Effector memory CD8-positive, alpha-beta T cell (primary cell): ENCODE data around the gene GLTP.
A peak's percentile ranks its signal among the peaks of the same experiment; 100 is the strongest.

Experiments
- ATAC-seq: fragments of 150-1000 bp; cut with Tn5 transposase; replicated peaks from 2 replicates; pipeline ENCODE4 v1.10.0; 2021; ENCODE audit warnings: mild to moderate bottlenecking, moderate library complexity
- DNase-seq, 3 experiments: peaks; one replicate each; pipeline ENCODE4 v3.0.0; 2021
- H3K27ac Mint-ChIP-seq, 2 donors: one replicate each; pipeline ENCODE4 v1.8.0; 2022; ENCODE audit warnings: mild to moderate bottlenecking in 2 of 2, mixed read lengths in 2 of 2, moderate library complexity in 2 of 2
- H3K27me3 Mint-ChIP-seq, 2 donors: one replicate each; pipeline ENCODE4 v1.8.0; 2022; ENCODE audit warnings: mixed read lengths in 2 of 2
- H3K36me3 Mint-ChIP-seq: one replicate; pipeline ENCODE4 v1.8.0; 2022; ENCODE audit warnings: mild to moderate bottlenecking, moderate library complexity, mixed read lengths; ENCODE audit not compliant: insufficient read depth
- H3K4me1 Mint-ChIP-seq, 2 donors: one replicate each; pipeline ENCODE4 v1.8.0; 2022; ENCODE audit warnings: low read depth in 2 of 2, mixed read lengths in 2 of 2
- H3K4me3 Mint-ChIP-seq, 2 donors: one replicate each; pipeline ENCODE4 v1.8.0; 2022; ENCODE audit warnings: mild to moderate bottlenecking in 2 of 2, mixed read lengths in 2 of 2, moderate library complexity in 2 of 2
- H3K9me3 Mint-ChIP-seq, 2 donors: one replicate each; pipeline ENCODE4 v1.8.0; 2022; ENCODE audit warnings: mixed read lengths in 2 of 2

GLTP gene

GRCh38 chr12:109813810-109814416, 66.4 kb downstream of the GLTP start:
- ATAC-seq, result no peak
- no peaks in the 10 kb centered on the region for H3K4me1 Mint-ChIP-seq
- no peak overlapping the region for H3K4me3 Mint-ChIP-seq
- H3K27me3 Mint-ChIP-seq, result peaks cover 4 to 10% of the 10 kb centered on the region in 2 donors
- no peak overlapping the region for H3K27ac Mint-ChIP-seq
- no peaks in the 10 kb centered on the region for H3K9me3 Mint-ChIP-seq
- H3K36me3 Mint-ChIP-seq, result no peaks in the 10 kb centered on the region
- no peak for DNase-seq

DNA sequence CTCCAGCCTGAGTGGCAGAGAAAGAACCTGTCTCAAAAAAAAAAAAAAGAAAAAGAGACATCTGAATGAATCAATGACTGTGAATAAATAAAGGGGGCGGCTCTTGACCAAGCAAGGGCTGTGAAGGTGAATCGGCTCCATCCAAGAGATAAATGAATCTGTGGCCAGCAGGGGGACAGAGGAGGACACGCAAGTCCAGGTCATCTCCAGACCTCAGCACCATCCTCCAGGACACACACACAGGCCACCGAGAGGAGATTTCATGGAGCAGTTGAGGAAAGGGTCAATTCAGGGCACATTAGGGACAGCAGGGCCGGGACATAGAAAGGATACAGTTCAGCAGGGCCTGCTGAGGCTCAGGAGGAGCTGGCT, 68.7 kb downstream of the GLTP start:
- no peak overlapping the region for H3K4me3 Mint-ChIP-seq
- H3K4me1 Mint-ChIP-seq, result no peaks in the 10 kb centered on the region
- H3K9me3 Mint-ChIP-seq, result no peaks in the 10 kb centered on the region
- ATAC-seq (no peak), DNase-seq (no peak)
- no peaks in the 10 kb centered on the region for H3K27me3 Mint-ChIP-seq
- no peak overlapping the region for H3K27ac Mint-ChIP-seq
- H3K36me3 Mint-ChIP-seq, result no peaks in the 10 kb centered on the region

DNA sequence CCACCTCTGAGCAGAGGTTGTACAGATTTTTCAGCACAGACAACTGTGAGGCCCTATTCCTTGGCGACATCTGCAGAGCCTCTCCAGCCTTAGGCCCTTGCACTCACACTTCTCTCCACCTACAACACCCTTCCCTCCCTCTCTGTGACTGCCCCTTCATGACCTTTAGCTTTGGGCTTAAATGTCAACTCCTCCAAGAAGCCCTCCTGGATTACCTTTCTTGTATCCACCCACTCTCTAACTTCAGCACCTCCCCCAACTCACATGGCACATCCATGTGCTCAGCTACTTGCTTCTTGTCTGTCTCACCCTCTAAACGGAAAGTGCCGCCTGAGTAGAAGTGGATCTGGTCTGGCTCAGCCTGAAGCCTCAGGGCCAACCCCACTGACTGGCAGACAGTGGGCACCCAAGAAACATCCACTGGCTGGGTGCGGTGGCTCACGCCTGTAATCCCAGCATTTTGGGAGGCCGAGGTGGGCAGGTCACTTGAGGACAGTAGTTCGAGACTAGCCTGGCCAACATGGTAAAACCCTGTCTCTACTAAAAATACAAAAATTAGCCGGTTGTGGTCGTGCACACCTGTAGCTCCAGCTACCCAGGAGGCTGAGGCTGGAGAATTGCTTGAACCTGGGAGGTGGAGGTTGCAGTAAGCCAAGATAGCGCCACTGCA, 69.3 kb downstream of the GLTP start:
- no peak overlapping the region for H3K27ac Mint-ChIP-seq
- no peaks in the 10 kb centered on the region for H3K36me3 Mint-ChIP-seq
- H3K27me3 Mint-ChIP-seq, result no peaks in the 10 kb centered on the region
- no peaks in the 10 kb centered on the region for H3K4me1 Mint-ChIP-seq
- ATAC-seq, result no peak
- no peak overlapping the region for H3K4me3 Mint-ChIP-seq
- no peaks in the 10 kb centered on the region for H3K9me3 Mint-ChIP-seq
- no peak for DNase-seq

GRCh38 chr12:109808876-109809646, 71.3 kb downstream of the GLTP start:
- peaks cover 0 to 4% of the 10 kb centered on the region in 2 donors for H3K4me1 Mint-ChIP-seq
- DNase-seq (no peak), ATAC-seq (no peak)
- no peaks in the 10 kb centered on the region for H3K27me3 Mint-ChIP-seq
- H3K27ac Mint-ChIP-seq, result no peak overlapping the region
- no peaks in the 10 kb centered on the region for H3K36me3 Mint-ChIP-seq
- H3K9me3 Mint-ChIP-seq, result no peaks in the 10 kb centered on the region
- H3K4me3 Mint-ChIP-seq, result no peak overlapping the region

- Mint-ChIP-seq H3K4me1 (peaks cover 0 to 4% of the 10 kb centered on the region in 2 donors), H3K27me3 (no peaks in the 10 kb centered on the region), H3K36me3 (no peaks in the 10 kb centered on the region), H3K27ac (no peak overlapping the region), H3K4me3 (no peak overlapping the region), H3K9me3 (no peaks in the 10 kb centered on the region)
- DNase-seq (no peak), ATAC-seq (no peak)
Observed at GRCh38 chr12:109807954-109808643, 72.2 kb downstream of the GLTP start.

DNA sequence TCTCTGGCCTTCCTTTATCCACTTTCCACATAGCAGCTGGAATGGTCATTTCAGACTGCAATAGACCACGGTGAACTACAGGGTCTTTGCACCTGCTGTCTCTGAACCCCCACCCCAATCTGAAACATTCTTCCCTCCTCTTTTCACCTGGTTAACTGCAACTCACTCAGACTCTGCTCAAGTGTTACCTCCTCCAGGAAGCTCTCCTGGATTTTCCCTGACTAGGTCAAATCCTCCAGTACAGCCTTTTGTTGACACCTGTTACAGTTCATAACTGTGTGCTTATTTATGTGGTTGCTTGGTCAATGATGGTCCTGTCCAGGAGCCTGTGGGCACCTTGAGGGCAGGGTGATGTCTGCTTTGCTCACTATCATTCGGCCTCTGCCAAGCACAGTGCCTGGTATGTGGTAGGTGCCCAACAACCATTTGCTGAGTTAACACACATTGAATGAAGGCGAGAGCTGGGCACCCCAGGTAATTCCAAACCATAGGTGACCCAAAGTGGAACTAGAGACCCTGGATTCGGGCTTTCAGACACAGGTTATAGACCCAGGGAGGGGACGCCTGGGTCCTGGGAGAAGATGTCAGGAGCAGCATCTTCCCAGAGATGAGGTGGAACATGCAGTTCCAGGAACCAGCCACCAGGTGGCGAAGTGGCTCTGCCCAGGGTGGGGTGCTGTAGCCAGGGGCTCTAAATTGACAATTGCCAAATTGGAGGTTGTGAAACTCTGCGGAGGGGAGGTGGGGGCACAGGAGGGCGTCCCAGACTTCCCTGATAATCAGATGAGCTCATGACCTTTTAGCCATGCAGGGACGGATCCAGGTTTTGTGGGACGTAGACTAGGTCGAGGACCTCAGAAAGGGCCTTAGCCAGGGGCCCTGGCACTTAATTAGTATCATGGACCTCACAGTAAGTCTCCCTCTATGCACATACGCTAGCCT, 75.2 kb downstream of the GLTP start:
- peak; percentile 82 for ATAC-seq
- no peaks in the 10 kb centered on the region for H3K27me3 Mint-ChIP-seq
- H3K27ac Mint-ChIP-seq, result peak overlapping the region; percentile 33 to 59
- no peak overlapping the region for H3K4me3 Mint-ChIP-seq
- no peaks in the 10 kb centered on the region for H3K36me3 Mint-ChIP-seq
- peak; percentile 65 to 73 (median 65) for DNase-seq
- no peaks in the 10 kb centered on the region for H3K9me3 Mint-ChIP-seq
- H3K4me1 Mint-ChIP-seq, result peaks cover 0 to 4% of the 10 kb centered on the region in 2 donors

GRCh38 chr12:109803678-109804077, 76.7 kb downstream of the GLTP start:
- no peak for DNase-seq

GRCh38 chr12:109802828-109803227, 77.5 kb downstream of the GLTP start:
- H3K27me3 Mint-ChIP-seq, result peaks cover 0 to 8% of the 10 kb centered on the region in 2 donors
- H3K36me3 Mint-ChIP-seq, result no peaks in the 10 kb centered on the region
- no peaks in the 10 kb centered on the region for H3K9me3 Mint-ChIP-seq

More at GRCh38 chr12:109803678-109804077, 76.7 kb downstream of the GLTP start:
- Mint-ChIP-seq H3K27me3 (no peaks in the 10 kb centered on the region), H3K4me1 (peaks cover 0 to 4% of the 10 kb centered on the region in 2 donors), H3K9me3 (no peaks in the 10 kb centered on the region), H3K36me3 (no peaks in the 10 kb centered on the region), H3K27ac (no peak overlapping the region), H3K4me3 (no peak overlapping the region)
- ATAC-seq, result no peak

More at GRCh38 chr12:109802828-109803227, 77.5 kb downstream of the GLTP start:
- peaks cover 0 to 4% of the 10 kb centered on the region in 2 donors for H3K4me1 Mint-ChIP-seq
- H3K27ac Mint-ChIP-seq, result no peak overlapping the region
- ATAC-seq (no peak), DNase-seq (no peak)
- no peak overlapping the region for H3K4me3 Mint-ChIP-seq
